ENCODE results near the gene KLF17.

Gene KLF17

GRCh38 chr1:44152692-44153091 lies 34.1 kb downstream of the KLF17 start:
- no peak for DNase-seq (ENCODE audit: low read depth)

GRCh38 chr1:44154049-44154448 lies 35.4 kb downstream of the KLF17 start:
- DNase-seq (ENCODE audit: low read depth), result no peak

DNA sequence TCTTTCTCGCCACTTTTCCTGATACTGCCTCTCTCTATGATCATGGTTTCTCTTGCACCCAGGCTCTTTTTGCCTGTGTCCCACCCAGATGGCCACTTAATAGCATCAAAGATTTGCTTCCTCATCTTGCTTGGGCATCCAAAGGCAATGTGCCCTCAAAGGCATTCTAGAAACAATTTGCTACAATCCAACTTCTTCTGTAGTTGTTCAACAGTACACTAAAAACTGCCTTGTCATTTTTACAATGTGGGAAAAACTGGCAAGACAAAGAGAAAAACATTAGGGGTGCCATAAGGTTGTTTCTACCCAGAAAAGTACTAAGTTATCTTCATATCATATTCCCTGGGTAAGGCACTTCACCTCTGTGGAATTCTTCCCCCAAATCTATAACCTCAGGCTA lies 39.3 kb downstream of the KLF17 start:
- DNase-seq (ENCODE audit: low read depth), result no peak

GRCh38 chr1:44158871-44159270 lies 40.2 kb downstream of the KLF17 start:
- DNase-seq (ENCODE audit: low read depth), result no peak

DNA sequence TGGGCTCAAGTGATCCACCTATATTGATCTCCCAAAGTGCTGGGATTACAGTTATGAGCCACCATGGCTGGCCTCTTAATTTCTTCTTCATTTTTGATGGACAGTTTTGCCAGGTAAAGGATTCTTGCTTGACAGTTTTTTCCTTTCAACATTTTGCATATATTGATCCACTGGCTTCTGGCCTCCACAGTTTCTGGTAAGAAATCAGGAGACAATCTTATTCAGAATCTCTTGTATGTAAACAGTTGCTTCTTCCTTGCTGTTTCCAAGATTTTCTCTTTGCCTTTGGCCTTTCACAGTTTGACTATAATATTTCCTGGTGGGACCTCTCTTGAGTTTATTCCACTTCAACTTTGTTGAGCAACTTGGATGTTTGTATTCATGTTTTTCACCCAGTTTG lies 42.9 kb downstream of the KLF17 start:
- DNase-seq (ENCODE audit: low read depth), result no peak

DNA sequence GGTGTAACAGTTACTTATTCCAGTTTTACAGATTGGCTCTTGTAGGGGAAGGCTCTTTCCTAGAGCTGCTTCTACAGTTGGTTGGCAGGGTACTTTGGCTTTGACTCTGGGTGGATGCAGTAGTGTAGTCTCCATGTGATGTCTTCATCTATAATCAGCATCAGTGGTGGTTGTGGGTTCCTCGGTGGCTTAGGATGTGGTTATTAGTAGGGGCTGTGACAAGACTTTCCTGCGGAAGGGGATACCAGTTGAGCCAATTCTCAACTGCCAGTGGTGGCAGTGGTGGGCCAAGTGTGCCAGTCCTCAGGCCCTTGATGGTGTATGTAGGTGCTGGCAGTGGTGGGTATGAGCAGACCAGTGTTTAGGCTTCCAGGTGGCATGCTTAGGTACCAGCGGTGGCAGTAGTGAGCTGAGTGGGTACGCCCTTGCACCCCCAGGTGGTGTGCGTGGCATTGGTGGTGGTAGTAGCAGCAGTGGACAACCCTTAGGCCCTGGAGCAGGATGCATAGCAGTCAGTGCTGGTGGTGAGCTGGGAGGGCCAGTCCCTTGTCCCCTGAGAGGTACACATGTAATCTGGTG lies 50.0 kb downstream of the KLF17 start:
- DNase-seq (ENCODE audit: low read depth), result no peak

- no peak for DNase-seq (ENCODE audit: low read depth)
Measured at GRCh38 chr1:44170281-44170823, 51.7 kb downstream of the KLF17 start.

DNA sequence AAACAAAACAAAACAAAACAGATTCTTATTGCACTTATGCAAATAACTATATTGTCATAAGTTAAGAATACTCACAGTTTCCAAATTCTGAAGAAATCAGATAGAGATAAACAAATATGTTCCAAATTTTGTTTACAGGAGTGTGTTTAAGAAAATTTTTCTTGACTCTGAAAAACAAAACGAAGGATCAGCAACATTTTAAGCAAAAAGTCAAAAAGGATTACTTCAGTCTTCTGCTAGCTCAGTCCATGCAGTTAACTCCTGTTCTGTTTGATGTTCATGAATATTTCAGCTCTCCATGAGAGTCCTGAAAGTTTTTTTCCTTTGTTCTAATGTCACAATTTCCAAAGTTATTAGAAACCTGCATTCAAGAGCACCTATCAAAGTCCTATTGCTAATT lies 56.0 kb downstream of the KLF17 start:
- DNase-seq (ENCODE audit: low read depth), result no peak
